Measurements from ENCODE around the gene LRRN4CL.

Gene LRRN4CL

GRCh38 chr11:62646825-62647608 is 42.3 kb downstream of the LRRN4CL start:
- DNase-seq (ENCODE audit: low read depth, low spot score) = no peak

- DNase-seq (ENCODE audit: low read depth, low spot score) = peak; percentile 99
Observed at GRCh38 chr11:62645946-62646824, 43.1 kb downstream of the LRRN4CL start, which contains the start of gene GANAB. Gene GANAB, minus strand, starts transcription at chr11:62646613. Its CDS starts 14 bp downstream, at chr11:62646599.

GRCh38 chr11:62645671-62645945 is 43.7 kb downstream of the LRRN4CL start:
- DNase-seq (ENCODE audit: low read depth, low spot score) = no peak

GRCh38 chr11:62644220-62644619 is 45.1 kb downstream of the LRRN4CL start:
- no peak for DNase-seq (ENCODE audit: low read depth, low spot score)

All from activated CD4-positive, CD25-positive, alpha-beta regulatory T cell treated with anti-CD3 and anti-CD28 coated beads, Interleukin-2, amount 50 U/mL, for 16 hours (primary cell).